PFSK-1 (cell line): ENCODE data around the gene NAALADL2.

Experiments
- FOXP2 ChIP-seq: optimal IDR thresholded peaks from 2 replicates; pipeline ENCODE3; 2011; ENCODE audit warnings: borderline replicate concordance, control low read depth, inconsistent platforms; ENCODE audit not compliant: insufficient read depth; ENCODE audit errors: extremely low read length, extremely low read depth
- POLR2AphosphoS5 ChIP-seq: IDR thresholded peaks from 2 replicates; pipeline ENCODE4 v1.6.1; 2012; ENCODE audit warnings: low read depth, mild to moderate bottlenecking, control low read depth, low read length, moderate library complexity
- SIN3A ChIP-seq: IDR thresholded peaks from 2 replicates; pipeline ENCODE4 v1.6.1; 2012; ENCODE audit warnings: mild to moderate bottlenecking, low read length, moderate library complexity, borderline replicate concordance; ENCODE audit not compliant: insufficient read depth
- TAF1 ChIP-seq: IDR thresholded peaks from 2 replicates; pipeline ENCODE4 v1.6.1; 2012; ENCODE audit warnings: low read length, control low read depth, borderline replicate concordance; ENCODE audit not compliant: insufficient read depth
- TF ChIP-seq, protein P1 (sequence below), 2 experiments: IDR thresholded peaks; 2 replicates each; pipeline versions ENCODE4 v1.6.1 to v1.8.0; 2011 to 2012; ENCODE audit warnings: low read depth in 2 of 2, low read length in 2 of 2, control low read depth in 1 of 2, inconsistent platforms in 1 of 2, mild to moderate bottlenecking in 1 of 2, moderate library complexity in 1 of 2; ENCODE audit not compliant: insufficient read depth in 1 of 2

The NAALADL2 gene

DNA sequence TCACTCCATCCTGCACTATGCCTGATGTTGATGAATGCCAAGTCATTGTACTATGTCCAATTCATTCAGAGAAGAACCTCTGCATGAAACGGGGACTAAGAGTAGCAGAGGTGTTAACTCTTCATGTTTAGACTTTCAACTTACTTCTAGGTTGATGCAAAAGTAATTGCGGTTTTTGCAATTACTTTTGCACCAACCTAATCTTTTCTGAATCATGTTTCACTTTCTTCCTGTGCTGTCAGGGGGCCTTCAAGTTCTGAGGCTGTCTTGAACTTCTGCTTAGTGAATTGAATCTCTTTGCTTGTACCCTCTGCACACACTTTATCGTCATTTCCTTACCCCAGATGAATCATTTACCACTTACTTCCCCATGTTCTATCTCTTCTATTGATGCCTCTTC, 636.2 kb downstream of the NAALADL2 start:
- TF ChIP-seq TAF1 (no peak), SIN3A (no peak), FOXP2 (no peak), POLR2AphosphoS5 (no peak)
- TF ChIP-seq, protein P1, sequence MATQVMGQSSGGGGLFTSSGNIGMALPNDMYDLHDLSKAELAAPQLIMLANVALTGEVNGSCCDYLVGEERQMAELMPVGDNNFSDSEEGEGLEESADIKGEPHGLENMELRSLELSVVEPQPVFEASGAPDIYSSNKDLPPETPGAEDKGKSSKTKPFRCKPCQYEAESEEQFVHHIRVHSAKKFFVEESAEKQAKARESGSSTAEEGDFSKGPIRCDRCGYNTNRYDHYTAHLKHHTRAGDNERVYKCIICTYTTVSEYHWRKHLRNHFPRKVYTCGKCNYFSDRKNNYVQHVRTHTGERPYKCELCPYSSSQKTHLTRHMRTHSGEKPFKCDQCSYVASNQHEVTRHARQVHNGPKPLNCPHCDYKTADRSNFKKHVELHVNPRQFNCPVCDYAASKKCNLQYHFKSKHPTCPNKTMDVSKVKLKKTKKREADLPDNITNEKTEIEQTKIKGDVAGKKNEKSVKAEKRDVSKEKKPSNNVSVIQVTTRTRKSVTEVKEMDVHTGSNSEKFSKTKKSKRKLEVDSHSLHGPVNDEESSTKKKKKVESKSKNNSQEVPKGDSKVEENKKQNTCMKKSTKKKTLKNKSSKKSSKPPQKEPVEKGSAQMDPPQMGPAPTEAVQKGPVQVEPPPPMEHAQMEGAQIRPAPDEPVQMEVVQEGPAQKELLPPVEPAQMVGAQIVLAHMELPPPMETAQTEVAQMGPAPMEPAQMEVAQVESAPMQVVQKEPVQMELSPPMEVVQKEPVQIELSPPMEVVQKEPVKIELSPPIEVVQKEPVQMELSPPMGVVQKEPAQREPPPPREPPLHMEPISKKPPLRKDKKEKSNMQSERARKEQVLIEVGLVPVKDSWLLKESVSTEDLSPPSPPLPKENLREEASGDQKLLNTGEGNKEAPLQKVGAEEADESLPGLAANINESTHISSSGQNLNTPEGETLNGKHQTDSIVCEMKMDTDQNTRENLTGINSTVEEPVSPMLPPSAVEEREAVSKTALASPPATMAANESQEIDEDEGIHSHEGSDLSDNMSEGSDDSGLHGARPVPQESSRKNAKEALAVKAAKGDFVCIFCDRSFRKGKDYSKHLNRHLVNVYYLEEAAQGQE (IDR thresholded peaks at IDR 0.05; ENCODE audit: insufficient read depth in 1 of 2, low read depth in 2 of 2, low read length in 2 of 2): no peak

DNA sequence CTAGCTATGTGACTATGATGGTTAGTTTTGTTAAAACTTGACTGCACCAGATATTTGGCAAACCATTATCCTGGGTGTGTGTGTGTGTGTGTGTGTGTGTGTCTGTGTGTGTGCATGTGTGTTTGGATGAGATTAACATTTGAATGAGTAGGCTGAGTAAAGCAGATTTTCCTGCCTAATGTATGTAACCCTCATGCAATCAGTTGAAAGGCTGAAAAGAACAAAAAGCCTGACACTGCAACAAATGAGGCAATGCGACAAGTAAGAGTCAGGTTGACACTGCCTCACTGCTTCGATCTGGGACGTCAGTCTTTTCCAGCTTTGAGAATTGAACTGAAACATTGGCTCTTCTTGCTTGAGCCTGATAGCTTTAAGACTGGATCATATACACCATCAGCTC, 643.0 kb downstream of the NAALADL2 start:
- TF ChIP-seq, protein P1 (IDR thresholded peaks at IDR 0.05; ENCODE audit: insufficient read depth in 1 of 2, low read depth in 2 of 2, low read length in 2 of 2): no peak
- TF ChIP-seq SIN3A (no peak), FOXP2 (no peak), POLR2AphosphoS5 (no peak), TAF1 (no peak)

DNA sequence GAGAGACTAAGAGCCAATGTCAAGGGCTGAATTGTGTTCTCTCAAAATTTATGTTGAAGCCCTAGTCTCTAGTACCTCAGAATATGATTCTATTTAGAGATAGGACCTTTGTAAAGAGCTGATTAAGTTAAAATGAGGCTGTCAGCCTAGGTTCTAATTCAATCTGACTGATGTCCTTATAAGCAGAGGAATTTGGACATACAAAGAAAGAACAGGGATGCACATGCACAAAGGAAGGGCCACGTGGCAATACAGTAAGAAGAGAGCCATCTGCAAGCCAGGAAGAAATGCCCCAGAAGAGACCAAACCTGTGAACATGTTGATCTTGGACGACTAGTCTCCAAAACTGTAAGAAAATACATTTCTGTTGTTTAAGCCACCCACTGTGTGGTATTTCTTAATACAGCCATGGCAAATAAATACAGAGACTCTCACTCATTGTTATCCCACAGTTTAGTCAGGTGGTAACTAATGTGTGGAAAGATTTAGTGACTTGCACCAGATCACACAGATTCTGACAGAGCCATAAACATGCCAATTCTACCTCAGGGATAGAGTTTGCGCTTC, 652.2 kb downstream of the NAALADL2 start:
- no peak for TF ChIP-seq POLR2AphosphoS5
- no peak for TF ChIP-seq TAF1
- no peak for TF ChIP-seq SIN3A
- TF ChIP-seq, protein P1 (IDR thresholded peaks at IDR 0.05; ENCODE audit: insufficient read depth in 1 of 2, low read depth in 2 of 2, low read length in 2 of 2): no peak
- TF ChIP-seq FOXP2: no peak

DNA sequence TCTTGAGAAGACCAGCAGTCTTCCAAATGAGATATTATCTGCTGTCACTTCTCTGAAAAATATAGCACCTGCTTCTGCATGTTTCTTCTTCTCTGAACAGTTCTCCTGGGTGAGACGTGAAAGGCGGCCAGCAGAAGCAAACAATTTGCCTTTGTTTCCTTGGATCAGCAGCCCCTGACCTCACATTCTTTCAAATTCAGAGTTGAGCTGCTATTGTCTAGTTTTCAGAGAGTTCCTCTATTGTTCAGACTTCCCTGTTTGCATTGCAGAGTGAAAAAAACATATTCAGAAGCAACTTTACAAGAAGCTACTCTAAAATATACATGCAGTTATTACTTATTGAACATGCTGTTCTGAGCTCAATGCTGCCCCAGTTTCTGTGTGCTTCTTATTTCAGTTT, 653.6 kb downstream of the NAALADL2 start:
- TF ChIP-seq, protein P1 (IDR thresholded peaks at IDR 0.05; ENCODE audit: insufficient read depth in 1 of 2, low read depth in 2 of 2, low read length in 2 of 2): no peak
- no peak for TF ChIP-seq TAF1
- TF ChIP-seq SIN3A: no peak
- no peak for TF ChIP-seq POLR2AphosphoS5
- TF ChIP-seq FOXP2: no peak

DNA sequence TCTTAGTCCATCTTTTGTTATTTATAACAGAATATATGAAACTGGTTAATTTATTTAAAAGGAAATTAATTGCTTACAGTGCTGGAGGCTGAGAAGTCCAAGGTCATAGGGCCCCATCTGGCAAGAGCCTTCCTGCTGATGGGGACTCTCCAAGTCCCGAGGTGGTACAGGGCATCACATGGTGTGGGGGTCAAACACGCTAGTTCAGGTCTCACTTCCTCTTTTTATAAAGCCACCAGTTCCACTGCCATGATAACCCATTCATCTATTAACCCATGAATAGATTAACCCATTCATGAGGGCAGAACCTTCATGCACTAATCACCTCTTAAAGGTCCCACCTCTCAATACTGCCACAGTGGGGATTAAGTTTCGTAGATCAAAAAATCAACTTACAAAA, 659.3 kb downstream of the NAALADL2 start:
- no peak for TF ChIP-seq FOXP2
- no peak for TF ChIP-seq TAF1
- no peak for TF ChIP-seq SIN3A
- TF ChIP-seq, protein P1 (IDR thresholded peaks at IDR 0.05; ENCODE audit: insufficient read depth in 1 of 2, low read depth in 2 of 2, low read length in 2 of 2): no peak
- TF ChIP-seq POLR2AphosphoS5: no peak
